IMR-90 (cell line): ENCODE results near the gene NCOA3. TPM values are rescaled to one million over a fixed set of nuclear protein-coding genes. Genes with fewer than 3 reads are reported as not detected.

Experiments used
- ATAC-seq: fragments of 200-7000 bp; cut with Tn5 transposase; 2 replicates; pipeline ENCODE4 v1.9.1; 2020; ENCODE audit warnings: low read depth, mild to moderate bottlenecking, moderate library complexity
- BruUV-seq: library from RNA; stranded (reverse); fragments of 400-500 nt; replicated peaks from 2 replicates; lab custom pipeline; 2021; lab: Mats Ljungman, UMichigan
- CTCF ChIA-PET: fragments of 300-600 bp; formaldehyde crosslinking; extraction: SDS; loops from one replicate; lab custom pipeline; 2021; ENCODE audit warnings: antibody characterized with exemption; lab: Yijun Ruan, JAX
- POLR2A ChIA-PET: fragments of 300-600 bp; sonication (Branson Sonifier 250); formaldehyde crosslinking; loops from one replicate; lab custom pipeline; 2022; ENCODE audit warnings: antibody characterized with exemption; ENCODE audit not compliant: unreplicated experiment; lab: Charles Lee
- DNase-seq: peaks from one replicate; pipeline ENCODE4 v3.0.0; 2013
- H2AFZ ChIP-seq: replicated peaks from 2 replicates; pipeline ENCODE3; 2013; ENCODE audit warnings: low read length, mild to moderate bottlenecking; ENCODE audit not compliant: poor library complexity
- H2AK5ac ChIP-seq: 2 replicates; pipeline ENCODE4 v1.6.1; 2013; ENCODE audit warnings: low read depth, low read length, inconsistent platforms
- H2AK9ac ChIP-seq: replicated peaks from 2 replicates; pipeline ENCODE3; 2013; ENCODE audit warnings: mild to moderate bottlenecking, low read depth, low read length, moderate library complexity; ENCODE audit not compliant: poor library complexity
- H2BK120ac ChIP-seq: 2 replicates; pipeline ENCODE4 v1.6.1; 2013; ENCODE audit warnings: low read depth, low read length, inconsistent platforms
- H2BK15ac ChIP-seq: 3 replicates; pipeline ENCODE4 v1.6.1; 2013; ENCODE audit warnings: low read depth, low read length, inconsistent platforms
- H2BK20ac ChIP-seq: 2 replicates; pipeline ENCODE4 v1.6.1; 2013; ENCODE audit warnings: low read depth, mild to moderate bottlenecking, inconsistent platforms, low read length, moderate library complexity
- H2BK5ac ChIP-seq: 2 replicates; pipeline ENCODE4 v1.6.1; 2013; ENCODE audit warnings: mild to moderate bottlenecking, low read depth, low read length, inconsistent platforms; ENCODE audit not compliant: poor library complexity, severe bottlenecking
- H3K14ac ChIP-seq: replicated peaks from 2 replicates; pipeline ENCODE4 v1.6.1; 2013; ENCODE audit warnings: low read depth, low read length, inconsistent platforms
- H3K18ac ChIP-seq: 2 replicates; pipeline ENCODE4 v1.6.1; 2013; ENCODE audit warnings: low read depth, low read length, control low read depth
- H3K23ac ChIP-seq: 2 replicates; pipeline ENCODE4 v1.6.1; 2013; ENCODE audit warnings: low read depth, low read length, inconsistent platforms
- H3K27ac ChIP-seq: 2 replicates; pipeline ENCODE4 v1.5.1; 2013; ENCODE audit warnings: mild to moderate bottlenecking, control low read depth, low read length; ENCODE audit not compliant: insufficient read depth
- H3K27me3 ChIP-seq: 2 replicates; pipeline ENCODE4 v1.6.1; 2013; ENCODE audit warnings: low read length; ENCODE audit not compliant: control insufficient read depth, insufficient read depth
- H3K36me3 ChIP-seq: 2 replicates; pipeline ENCODE4 v1.6.1; 2013; ENCODE audit warnings: low read length, mixed read lengths; ENCODE audit not compliant: control insufficient read depth, insufficient read depth
- H3K4ac ChIP-seq: 2 replicates; pipeline ENCODE4 v1.6.1; 2013; ENCODE audit warnings: low read depth, low read length, inconsistent platforms
- H3K4me1 ChIP-seq: 2 replicates; pipeline ENCODE4 v1.6.1; 2013; ENCODE audit warnings: low read length, mixed read lengths; ENCODE audit not compliant: control insufficient read depth, insufficient read depth
- H3K4me2 ChIP-seq: 2 replicates; pipeline ENCODE4 v1.6.1; 2013; ENCODE audit warnings: low read depth, mild to moderate bottlenecking, control low read depth, low read length, moderate library complexity
- H3K4me3 ChIP-seq: 2 replicates; pipeline ENCODE4 v1.5.1; 2013; ENCODE audit warnings: low read depth, mild to moderate bottlenecking, control low read depth, low read length, moderate library complexity; ENCODE audit not compliant: insufficient read depth
- H3K56ac ChIP-seq: 2 replicates; pipeline ENCODE4 v1.6.1; 2013; ENCODE audit warnings: low read length, inconsistent platforms; ENCODE audit not compliant: insufficient read depth; ENCODE audit errors: extremely low read depth
- H3K79me1 ChIP-seq, 2 experiments: 2 replicates each; pipeline ENCODE4 v1.6.1; 2013; ENCODE audit warnings: low read length in 2 of 2, inconsistent platforms in 1 of 2, low read depth in 1 of 2
- H3K9ac ChIP-seq: 2 replicates; pipeline ENCODE4 v1.6.1; 2013; ENCODE audit warnings: low read depth, low read length, control low read depth
- H3K9me1 ChIP-seq: 2 replicates; pipeline ENCODE4 v1.6.1; 2013; ENCODE audit warnings: low read length, inconsistent platforms; ENCODE audit not compliant: insufficient read depth
- H3K9me3 ChIP-seq: 2 replicates; pipeline ENCODE4 v1.6.1; 2013; ENCODE audit warnings: low read length; ENCODE audit not compliant: control insufficient read depth, insufficient read depth
- H4K20me1 ChIP-seq: 2 replicates; pipeline ENCODE4 v1.6.1; 2013; ENCODE audit warnings: low read length, inconsistent platforms; ENCODE audit not compliant: insufficient read depth
- H4K5ac ChIP-seq: 2 replicates; pipeline ENCODE4 v1.6.1; 2013; ENCODE audit warnings: mild to moderate bottlenecking, low read depth, low read length, control low read depth
- H4K8ac ChIP-seq, 2 experiments: 2 replicates each; pipeline ENCODE4 v1.6.1; 2013; ENCODE audit warnings: low read depth in 2 of 2, low read length in 2 of 2, control low read depth in 1 of 2, inconsistent platforms in 1 of 2
- H4K91ac ChIP-seq: 2 replicates; pipeline ENCODE4 v1.6.1; 2013; ENCODE audit warnings: low read depth, low read length, inconsistent platforms; ENCODE audit not compliant: insufficient read depth
- BHLHE40 ChIP-seq: fragments of 150-350 bp; IDR thresholded peaks from 2 replicates; pipeline ENCODE4 v1.6.1; 2016; ENCODE audit warnings: mild to moderate bottlenecking, low read depth, low read length
- CEBPB ChIP-seq: IDR thresholded peaks from 2 replicates; pipeline ENCODE4 v1.6.1; 2012; ENCODE audit warnings: low read depth, low read length, improper control_type of control experiment
- CHD1 ChIP-seq: IDR thresholded peaks from 2 replicates; pipeline ENCODE4 v1.6.1; 2012; ENCODE audit warnings: low read depth, low read length, improper control_type of control experiment
- CTCF ChIP-seq: conservative IDR thresholded peaks from 2 replicates; pipeline ENCODE4 v1.5.1; 2012; ENCODE audit warnings: mild to moderate bottlenecking, low read depth, low read length, improper control_type of control experiment
- ELK1 ChIP-seq: fragments of 150-350 bp; IDR thresholded peaks from 2 replicates; pipeline ENCODE4 v1.6.1; 2016; ENCODE audit warnings: low read depth, mild to moderate bottlenecking, low read length, moderate library complexity, borderline replicate concordance
- FOS ChIP-seq: fragments of 150-350 bp; IDR thresholded peaks from 2 replicates; pipeline ENCODE4 v1.6.1; 2016; ENCODE audit warnings: low read depth, low read length
- MAFK ChIP-seq: IDR thresholded peaks from 2 replicates; pipeline ENCODE4 v1.6.1; 2012; ENCODE audit warnings: low read depth, low read length, improper control_type of control experiment
- MAZ ChIP-seq: IDR thresholded peaks from 2 replicates; pipeline ENCODE4 v1.6.1; 2012; ENCODE audit warnings: low read depth, mild to moderate bottlenecking, low read length, improper control_type of control experiment, moderate library complexity, borderline replicate concordance
- MXI1 ChIP-seq: IDR thresholded peaks from 2 replicates; pipeline ENCODE4 v1.6.1; 2012; ENCODE audit warnings: low read depth, mild to moderate bottlenecking, low read length, moderate library complexity, borderline replicate concordance
- NFE2L2 ChIP-seq: fragments of 150-350 bp; IDR thresholded peaks from 2 replicates; pipeline ENCODE4 v1.6.1; 2016; ENCODE audit warnings: low read depth, mild to moderate bottlenecking, low read length
- POLR2A ChIP-seq: IDR thresholded peaks from 2 replicates; pipeline ENCODE4 v1.6.1; 2012; ENCODE audit warnings: mild to moderate bottlenecking, low read depth, low read length
- RAD21 ChIP-seq: IDR thresholded peaks from 2 replicates; pipeline ENCODE4 v1.6.1; 2012; ENCODE audit warnings: low read length, improper control_type of control experiment
- RCOR1 ChIP-seq: IDR thresholded peaks from 2 replicates; pipeline ENCODE4 v1.6.1; 2012; ENCODE audit warnings: mild to moderate bottlenecking, low read length, improper control_type of control experiment; ENCODE audit not compliant: insufficient replicate concordance
- RFX5 ChIP-seq: IDR thresholded peaks from 2 replicates; pipeline ENCODE4 v1.8.0; 2012; ENCODE audit warnings: low read depth, mild to moderate bottlenecking, low read length, moderate library complexity
- WGBS, 2 experiments: methylation state at CpG; one replicate each; pipeline versions ENCODE4 v1.1.5 to v1.1.7; 2013; ENCODE audit warnings: missing lambda C conversion rate in 2 of 2; ENCODE audit not compliant: insufficient read length in 1 of 2; ENCODE audit errors: extremely low coverage in 2 of 2; 5-methylcytosine and 5-hydroxymethylcytosine counted together
- dilution Hi-C: fragments of 300-500 bp; cut with HindIII; formaldehyde crosslinking; loops from one replicate; pipeline ENCODE4 v1.14.3; 2018; ENCODE audit warnings: low sequenced_read_pairs; ENCODE audit not compliant: unreplicated experiment
- in situ Hi-C: fragments of 300-500 bp; cut with MboI; formaldehyde crosslinking; loops from 3 replicates; pipeline ENCODE4 v1.14.3; 2019; ENCODE audit warnings: low sequenced_read_pairs, inconsistent platforms, mixed read lengths
- intact Hi-C: fragments of 100-400 bp; cut with micrococcal nuclease; formaldehyde crosslinking; loops from 2 replicates; pipeline ENCODE4 v1.10.0; 2022
- polyA plus RNA-seq, 3 experiments: library from polyadenylated mRNA; depleted of rRNA; stranded (reverse); fragments of >200 nt; gene quantifications; 2 replicates each; pipeline ENCODE4 v1.2.3, GENCODE V29; 2012; ENCODE audit warnings: low replicate concordance in 1 of 3
- total RNA-seq: library from RNA; depleted of rRNA; stranded (reverse); fragments of >200 nt; gene quantifications from 2 replicates; pipeline ENCODE4 v1.2.3, GENCODE V29; 2012

Gene NCOA3
- total and polyA plus RNA-seq, 2 of the 4 experiments (the other 2 are of a cell fraction): 8.8 to 29.0 TPM

DNA sequence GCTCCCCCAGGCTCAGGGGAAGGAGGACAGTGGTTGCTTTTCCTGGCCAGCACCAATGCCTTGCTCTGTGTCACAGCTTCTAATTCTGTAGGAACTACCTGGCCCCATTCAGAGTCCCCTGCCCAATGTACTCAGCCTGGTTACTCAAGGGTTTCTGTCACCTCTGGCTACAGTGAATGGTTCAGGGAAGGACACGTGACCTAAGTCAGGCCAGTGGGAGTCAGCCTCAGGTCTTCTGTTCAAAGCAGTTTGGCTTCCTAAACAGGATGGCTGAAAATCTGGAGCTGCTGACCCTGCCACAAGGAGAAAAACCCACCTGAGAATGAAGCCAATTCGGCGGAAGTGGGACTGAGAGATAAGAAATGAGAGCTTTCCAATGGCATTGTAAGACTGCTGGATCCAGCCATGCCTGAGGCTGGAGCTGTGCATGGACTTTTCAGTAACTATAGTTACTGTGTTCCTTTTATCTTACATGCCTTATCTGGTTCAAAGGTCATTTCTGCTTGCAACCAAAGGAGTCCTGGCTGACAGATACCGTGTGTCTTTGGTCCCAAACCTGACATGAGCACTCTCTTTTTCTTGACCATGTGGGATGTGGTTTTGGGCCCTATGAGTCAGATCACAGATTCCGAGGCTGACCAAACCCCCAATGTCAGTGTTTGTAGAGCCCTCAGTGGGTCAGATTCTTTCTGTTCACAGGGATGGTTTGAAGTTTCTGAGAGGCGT is 179.3 kb downstream of the NCOA3 start:
- H2AK5ac ChIP-seq: no peak overlapping the region
- no peak overlapping the region for H3K4ac ChIP-seq
- H4K5ac ChIP-seq: no peak overlapping the region
- no peaks in the 10 kb centered on the region for H3K9me3 ChIP-seq
- H3K4me2 ChIP-seq: no peak overlapping the region
- no peak overlapping the region for H2BK5ac ChIP-seq
- H3K18ac ChIP-seq: no peak overlapping the region
- no peak overlapping the region for H3K27ac ChIP-seq
- ChIA-PET CTCF (no interaction called here), POLR2A (no interaction called here)
- H3K56ac ChIP-seq: no peak overlapping the region
- ATAC-seq (no peak), DNase-seq (peak; percentile 13)
- no peak overlapping the region for H2AFZ ChIP-seq
- H2AK9ac ChIP-seq: no peak overlapping the region
- in situ Hi-C loops: loop anchor here (10.0 kb wide), 1 partner anchor 614 kb away; no protein-coding TSS in a partner anchor
- no peak overlapping the region for H4K91ac ChIP-seq
- WGBS, 2 experiments: 83% methylated on average over 2 of the region's 6 CpGs; no CpG with 5 or more reads in 1 of the 2 experiments
- H3K14ac ChIP-seq: no peak overlapping the region
- no peak overlapping the region for H3K9ac ChIP-seq
- H3K36me3 ChIP-seq: no peaks in the 10 kb centered on the region
- H4K8ac ChIP-seq: no peak overlapping the region
- BruUV-seq: no TSS peak
- no peak overlapping the region for H3K23ac ChIP-seq
- H3K79me1 ChIP-seq: no peaks in the 10 kb centered on the region
- H3K4me3 ChIP-seq: no peak overlapping the region
- TF ChIP-seq CHD1 (no peak), CTCF (no peak), MXI1 (no peak), RCOR1 (no peak), FOS (no peak), NFE2L2 (no peak), MAFK (no peak), ELK1 (no peak), BHLHE40 (no peak), RAD21 (no peak), RFX5 (no peak), MAZ (no peak), POLR2A (no peak), CEBPB (no peak)
- no peak overlapping the region for H2BK20ac ChIP-seq
- intact Hi-C loops: no loop called here
- H3K4me1 ChIP-seq: no peaks in the 10 kb centered on the region; the same call in 1 of the 2 replicates
- no peak overlapping the region for H2BK15ac ChIP-seq
- H3K27me3 ChIP-seq: peaks cover 4% of the 10 kb centered on the region; the same call in 1 of the 2 replicates
- no peaks in the 10 kb centered on the region; the same call in 1 of the 2 replicates for H3K9me1 ChIP-seq
- no peak overlapping the region for H2BK120ac ChIP-seq
- no peaks in the 10 kb centered on the region for H4K20me1 ChIP-seq
- dilution Hi-C loops: no loop called here
